Esophagus mucosa (tissue), 1 donor: Measurements from ENCODE around the gene PCDHGC3. TPM values are rescaled to one million over a fixed set of nuclear protein-coding genes. Genes with fewer than 3 reads are reported as not detected.

Experiments used
- ATAC-seq: fragments of 200-7000 bp; cut with Tn5 transposase; one replicate; pipeline ENCODE4 v1.9.1; 2020
- total RNA-seq: library from RNA; stranded (reverse); gene quantifications from one replicate; pipeline ENCODE4 v1.2.4, GENCODE V29; 2023
- donor health status: DM: yes; HTN: yes; CAD: no.

Gene PCDHGC3
- total RNA-seq, 1 donor from 2014 or later, result 38.8 TPM

DNA sequence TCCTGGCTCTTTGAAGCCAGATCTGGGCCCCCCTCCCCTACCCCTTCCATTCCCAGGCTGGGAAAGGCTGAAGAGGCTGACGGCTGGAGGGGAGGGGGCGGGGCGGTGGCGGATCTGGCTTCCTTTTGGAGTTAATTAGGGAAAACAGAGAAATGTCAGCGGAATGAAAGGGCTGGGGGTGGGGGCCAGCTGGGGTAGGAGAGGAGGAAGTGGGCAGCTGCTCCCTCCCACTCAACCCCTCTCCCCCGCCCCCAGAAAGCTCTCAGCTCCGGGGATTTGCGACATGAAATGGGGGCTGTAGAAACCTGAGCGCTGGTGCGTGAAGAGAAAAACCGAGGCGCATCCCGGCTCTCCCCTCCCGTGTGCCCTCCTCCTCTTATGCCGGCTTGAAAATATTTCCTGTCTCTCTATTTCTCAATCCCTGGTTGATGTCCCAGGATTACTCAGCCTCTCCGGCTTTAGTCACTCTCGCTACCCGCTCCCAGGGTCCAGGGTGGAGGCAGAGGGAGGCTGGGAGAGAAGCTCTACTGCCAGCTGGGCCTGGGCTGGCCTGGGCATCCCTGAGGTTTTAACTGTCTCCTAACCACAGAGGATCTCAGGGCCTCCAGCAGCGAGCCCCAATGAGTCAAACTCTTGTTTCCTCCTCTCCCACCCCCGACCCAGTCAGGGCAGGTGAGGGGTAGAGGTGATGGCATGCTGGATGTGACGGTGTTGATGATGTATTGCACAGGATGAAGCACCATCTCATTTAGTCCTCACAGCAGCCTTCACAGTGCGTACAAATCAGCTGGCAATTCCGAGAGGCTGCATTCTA lies 33.2 kb downstream of the PCDHGC3 start:
- no peak for ATAC-seq

DNA sequence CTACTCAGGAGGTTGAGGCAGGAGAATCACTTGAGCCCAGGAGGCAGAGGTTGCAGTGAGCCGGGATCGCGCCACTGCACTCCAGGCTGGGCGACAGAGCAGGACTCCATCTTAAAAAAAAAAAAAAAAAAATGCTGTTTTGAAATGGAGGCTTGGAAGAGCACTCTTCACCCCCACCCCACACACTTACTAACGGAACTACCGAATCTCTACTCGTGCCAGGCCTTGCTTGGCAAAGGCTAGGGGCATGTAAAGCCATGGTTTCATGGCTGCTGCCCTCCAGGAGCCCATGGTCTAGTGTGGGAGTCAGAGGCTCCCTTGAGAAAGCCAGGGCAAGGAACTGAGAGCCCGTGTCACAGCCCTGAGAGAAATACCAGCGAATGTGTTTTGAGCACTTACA lies 34.4 kb downstream of the PCDHGC3 start:
- no peak for ATAC-seq

DNA sequence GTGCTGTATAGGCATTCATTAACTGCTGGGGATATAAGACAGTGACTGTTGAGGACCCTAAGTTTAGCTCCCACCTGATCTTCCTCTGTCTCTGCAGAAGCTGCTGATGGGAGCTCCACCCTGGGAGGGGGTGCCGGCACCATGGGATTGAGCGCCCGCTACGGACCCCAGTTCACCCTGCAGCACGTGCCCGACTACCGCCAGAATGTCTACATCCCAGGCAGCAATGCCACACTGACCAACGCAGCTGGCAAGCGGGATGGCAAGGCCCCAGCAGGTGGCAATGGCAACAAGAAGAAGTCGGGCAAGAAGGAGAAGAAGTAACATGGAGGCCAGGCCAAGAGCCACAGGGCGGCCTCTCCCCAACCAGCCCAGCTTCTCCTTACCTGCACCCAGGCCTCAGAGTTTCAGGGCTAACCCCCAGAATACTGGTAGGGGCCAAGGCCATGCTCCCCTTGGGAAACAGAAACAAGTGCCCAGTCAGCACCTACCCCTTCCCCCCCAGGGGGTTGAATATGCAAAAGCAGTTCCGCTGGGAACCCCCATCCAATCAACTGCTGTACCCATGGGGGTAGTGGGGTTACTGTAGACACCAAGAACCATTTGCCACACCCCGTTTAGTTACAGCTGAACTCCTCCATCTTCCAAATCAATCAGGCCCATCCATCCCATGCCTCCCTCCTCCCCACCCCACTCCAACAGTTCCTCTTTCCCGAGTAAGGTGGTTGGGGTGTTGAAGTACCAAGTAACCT lies 35.3 kb downstream of the PCDHGC3 start:
- no peak for ATAC-seq

DNA sequence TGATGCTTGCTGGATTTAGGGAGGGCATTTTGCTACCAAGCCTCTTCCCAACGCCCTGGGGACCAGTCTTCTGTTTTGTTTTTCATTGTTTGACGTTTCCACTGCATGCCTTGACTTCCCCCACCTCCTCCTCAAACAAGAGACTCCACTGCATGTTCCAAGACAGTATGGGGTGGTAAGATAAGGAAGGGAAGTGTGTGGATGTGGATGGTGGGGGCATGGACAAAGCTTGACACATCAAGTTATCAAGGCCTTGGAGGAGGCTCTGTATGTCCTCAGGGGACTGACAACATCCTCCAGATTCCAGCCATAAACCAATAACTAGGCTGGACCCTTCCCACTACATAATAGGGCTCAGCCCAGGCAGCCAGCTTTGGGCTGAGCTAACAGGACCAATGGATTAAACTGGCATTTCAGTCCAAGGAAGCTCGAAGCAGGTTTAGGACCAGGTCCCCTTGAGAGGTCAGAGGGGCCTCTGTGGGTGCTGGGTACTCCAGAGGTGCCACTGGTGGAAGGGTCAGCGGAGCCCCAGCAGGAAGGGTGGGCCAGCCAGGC lies 36.1 kb downstream of the PCDHGC3 start:
- no peak for ATAC-seq

DNA sequence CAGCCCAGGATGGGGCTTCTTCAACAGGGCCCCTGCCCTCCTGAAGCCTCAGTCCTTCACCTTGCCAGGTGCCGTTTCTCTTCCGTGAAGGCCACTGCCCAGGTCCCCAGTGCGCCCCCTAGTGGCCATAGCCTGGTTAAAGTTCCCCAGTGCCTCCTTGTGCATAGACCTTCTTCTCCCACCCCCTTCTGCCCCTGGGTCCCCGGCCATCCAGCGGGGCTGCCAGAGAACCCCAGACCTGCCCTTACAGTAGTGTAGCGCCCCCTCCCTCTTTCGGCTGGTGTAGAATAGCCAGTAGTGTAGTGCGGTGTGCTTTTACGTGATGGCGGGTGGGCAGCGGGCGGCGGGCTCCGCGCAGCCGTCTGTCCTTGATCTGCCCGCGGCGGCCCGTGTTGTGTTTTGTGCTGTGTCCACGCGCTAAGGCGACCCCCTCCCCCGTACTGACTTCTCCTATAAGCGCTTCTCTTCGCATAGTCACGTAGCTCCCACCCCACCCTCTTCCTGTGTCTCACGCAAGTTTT lies 36.7 kb downstream of the PCDHGC3 start:
- ATAC-seq, result peak; percentile 52

DNA sequence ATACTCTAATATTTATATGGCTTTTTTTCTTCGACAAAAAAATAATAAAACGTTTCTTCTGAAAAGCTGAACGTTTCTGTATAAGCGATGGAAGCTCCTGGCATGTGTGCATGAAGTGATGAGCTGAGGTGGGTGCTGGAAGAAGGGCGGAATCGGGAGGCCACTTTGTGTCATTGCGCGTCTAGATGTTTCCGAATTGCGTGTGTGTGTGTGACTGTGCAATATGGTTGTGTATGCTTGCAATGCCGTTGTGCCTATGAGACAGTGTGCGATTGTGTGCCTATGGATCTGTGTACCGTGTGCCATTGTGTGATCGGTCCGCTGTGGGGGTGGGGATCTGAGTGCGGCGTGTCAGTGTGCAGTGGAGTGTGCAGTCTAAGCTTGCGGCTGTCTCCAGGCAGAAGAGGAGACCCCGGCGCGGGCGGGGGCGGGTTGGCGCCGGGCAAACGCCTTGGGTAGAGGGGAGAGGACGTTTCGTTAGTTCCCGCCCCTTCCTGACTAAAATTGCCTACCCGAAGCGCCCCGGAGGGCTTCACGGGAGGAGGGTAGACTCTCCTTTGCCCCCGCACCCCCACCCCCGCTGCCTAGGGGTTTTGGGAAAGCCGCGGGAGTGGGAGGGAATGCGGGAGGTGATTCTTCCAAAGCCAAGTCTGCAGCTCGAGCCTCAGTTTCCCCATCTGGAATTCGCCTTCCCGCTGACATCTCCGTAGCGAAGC lies 37.3 kb downstream of the PCDHGC3 start:
- ATAC-seq, result peak; percentile 51

DNA sequence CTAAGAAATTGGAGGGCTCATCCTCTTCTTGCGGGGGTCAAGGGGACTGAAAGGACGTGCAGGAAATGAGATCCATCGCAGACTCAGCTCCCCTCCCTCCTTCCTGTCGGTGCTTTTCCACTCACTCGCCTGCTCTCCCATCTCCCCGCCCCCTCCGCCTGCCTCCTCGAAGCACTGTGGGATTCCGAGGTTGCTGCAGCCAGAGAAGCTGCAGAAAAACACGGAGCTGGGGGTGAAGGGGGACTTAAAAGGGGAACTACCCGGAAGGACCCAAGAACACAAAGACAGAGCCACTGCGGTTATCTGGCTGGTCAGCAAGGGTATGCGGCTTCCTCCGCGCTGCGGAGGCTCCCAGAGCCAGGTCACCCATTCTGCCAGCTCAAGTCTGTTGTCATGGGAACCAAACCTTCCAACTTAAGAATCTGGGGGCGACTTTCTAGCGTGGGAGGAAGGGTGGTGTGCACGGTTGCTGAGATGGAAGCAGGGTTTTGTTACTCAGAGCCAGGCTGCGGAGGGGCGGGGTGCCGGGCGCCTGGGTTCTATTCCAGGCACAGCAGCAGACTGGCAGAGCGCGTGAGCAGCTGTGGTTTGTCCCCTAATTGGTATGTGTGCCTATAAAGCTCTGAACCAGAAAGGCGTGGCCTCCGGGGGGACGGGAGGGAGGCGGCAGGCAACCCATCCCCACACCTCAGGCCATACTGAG lies 38.0 kb downstream of the PCDHGC3 start:
- ATAC-seq, result peak; percentile 46

DNA sequence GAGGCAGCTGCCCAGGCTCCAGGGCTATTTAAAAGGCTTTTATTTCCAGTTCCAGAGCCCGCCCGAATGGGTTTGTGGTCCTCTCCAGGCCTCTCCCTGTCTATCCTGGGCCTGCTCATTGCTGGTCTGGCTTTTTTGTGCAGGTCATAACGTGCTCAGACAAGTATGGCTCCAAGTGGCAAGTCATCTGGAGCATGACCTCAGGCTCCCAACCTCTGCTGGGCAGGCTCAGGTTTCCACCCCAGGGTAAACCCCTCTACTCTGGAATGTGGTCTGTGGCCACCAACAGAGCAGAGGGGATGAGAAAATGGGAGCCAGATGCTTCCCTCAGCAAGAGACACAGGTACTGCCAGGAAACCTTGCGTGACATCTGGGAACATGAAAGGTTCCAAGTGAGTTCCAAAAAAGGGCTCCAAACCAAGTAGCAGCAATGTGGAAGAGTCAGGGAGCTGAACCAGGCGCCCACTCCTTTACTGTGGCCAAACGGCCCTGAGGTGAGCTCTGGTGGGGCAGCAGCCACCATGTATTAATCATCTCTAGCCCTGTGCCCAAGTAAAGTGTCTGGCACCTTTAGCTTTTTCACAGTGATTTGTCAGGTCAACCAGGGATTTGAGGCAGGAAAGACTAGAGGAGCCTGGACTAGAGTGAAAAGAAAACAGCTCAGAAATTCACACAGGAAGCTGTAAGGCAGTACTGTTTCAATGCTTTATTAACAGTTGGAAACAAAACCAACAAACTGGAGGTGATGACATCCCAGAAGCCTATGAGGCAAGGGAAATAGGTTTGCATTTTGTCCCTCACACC lies 38.8 kb downstream of the PCDHGC3 start:
- ATAC-seq, result peak; percentile 75

DNA sequence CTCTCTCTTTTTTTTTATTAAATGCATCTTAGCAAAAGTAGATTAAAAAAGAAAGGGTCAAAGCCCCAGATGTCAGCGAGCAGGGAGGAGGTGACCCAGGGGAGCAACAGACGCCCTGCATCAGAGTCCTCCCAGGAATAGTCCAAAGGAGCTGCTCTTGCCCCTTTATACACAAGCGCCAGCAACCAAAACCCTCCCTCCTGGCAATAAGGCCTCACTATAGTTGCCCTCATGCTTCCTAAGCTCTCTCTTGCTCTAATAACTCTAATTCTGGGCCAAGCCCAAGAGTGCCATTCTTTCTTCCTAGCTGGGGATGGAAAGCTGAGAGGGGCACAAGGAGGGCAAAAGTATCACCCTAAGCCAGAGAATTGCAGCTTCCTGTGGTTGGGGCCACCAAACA lies 39.4 kb downstream of the PCDHGC3 start:
- ATAC-seq, result no peak

DNA sequence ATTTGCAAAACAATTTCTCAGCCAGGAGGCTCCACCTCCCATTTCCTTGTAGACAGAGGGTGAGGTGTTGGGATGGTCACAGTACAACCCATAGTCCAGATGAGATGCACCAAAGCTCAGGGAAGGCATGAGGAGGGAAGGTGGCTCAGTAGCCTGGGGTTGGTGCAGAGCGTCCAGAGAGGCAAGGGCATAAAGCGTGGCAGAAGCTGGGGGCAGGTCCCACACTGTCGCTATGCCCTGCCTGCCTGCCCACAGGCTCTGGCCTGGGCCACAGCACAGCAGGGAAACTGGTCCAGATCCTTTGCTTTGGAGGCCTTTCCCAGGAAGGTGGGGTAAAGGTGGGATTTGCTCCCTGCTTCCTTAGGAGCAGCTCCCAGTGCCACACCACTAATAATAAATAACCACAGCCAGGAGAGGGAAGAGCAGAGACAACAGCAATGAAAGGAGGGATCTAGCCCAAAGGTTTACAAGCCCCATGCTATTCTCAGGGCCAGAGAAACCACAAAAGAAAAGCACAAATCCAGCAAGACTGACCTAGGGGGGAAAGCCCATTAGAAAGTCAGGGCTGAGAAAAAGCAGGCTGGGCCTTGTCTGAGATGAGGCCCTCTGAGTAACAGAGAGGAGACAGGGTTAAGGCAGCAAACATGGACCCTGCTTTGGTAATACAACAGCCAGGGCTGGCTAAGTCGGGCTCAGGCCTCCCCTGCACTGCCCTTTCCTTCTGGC lies 40.3 kb downstream of the PCDHGC3 start:
- ATAC-seq, result no peak

DNA sequence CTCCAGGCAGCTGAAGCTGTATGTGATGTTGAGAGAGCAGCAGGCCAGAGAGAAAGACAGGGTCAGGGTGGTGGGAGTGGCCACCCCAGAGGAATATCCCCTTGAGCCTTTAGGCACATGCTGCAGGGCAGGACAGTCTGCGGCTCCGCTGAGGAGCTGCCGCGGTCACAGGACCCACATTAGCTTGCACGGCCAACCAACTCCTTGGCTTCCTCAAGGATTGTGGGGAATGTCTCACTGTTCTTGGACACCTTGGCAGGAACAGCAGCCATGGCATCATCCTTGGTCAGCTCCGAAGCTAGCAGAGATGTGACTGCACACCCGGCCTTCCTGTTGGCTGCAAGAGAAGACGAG lies 40.9 kb downstream of the PCDHGC3 start:
- ATAC-seq, result no peak

DNA sequence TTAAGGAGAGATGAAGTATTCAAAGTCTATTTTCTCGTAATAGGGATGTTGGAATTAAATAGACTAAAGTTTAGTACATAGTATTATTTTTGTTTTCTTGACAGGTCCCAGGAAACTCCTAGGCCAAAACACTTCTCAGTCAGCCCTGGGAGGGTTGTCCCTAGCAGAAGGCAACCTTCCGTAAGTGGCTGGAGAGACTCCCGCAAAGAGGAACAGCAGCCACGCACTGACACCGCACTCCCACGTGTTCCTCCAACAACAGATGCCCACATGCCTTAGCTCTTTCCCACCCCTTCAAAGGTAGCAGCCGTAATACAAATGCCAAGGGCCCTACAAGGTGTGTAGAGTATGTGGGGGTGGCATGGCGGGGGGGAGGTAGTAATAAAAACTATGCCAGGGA lies 41.5 kb downstream of the PCDHGC3 start:
- no peak for ATAC-seq

DNA sequence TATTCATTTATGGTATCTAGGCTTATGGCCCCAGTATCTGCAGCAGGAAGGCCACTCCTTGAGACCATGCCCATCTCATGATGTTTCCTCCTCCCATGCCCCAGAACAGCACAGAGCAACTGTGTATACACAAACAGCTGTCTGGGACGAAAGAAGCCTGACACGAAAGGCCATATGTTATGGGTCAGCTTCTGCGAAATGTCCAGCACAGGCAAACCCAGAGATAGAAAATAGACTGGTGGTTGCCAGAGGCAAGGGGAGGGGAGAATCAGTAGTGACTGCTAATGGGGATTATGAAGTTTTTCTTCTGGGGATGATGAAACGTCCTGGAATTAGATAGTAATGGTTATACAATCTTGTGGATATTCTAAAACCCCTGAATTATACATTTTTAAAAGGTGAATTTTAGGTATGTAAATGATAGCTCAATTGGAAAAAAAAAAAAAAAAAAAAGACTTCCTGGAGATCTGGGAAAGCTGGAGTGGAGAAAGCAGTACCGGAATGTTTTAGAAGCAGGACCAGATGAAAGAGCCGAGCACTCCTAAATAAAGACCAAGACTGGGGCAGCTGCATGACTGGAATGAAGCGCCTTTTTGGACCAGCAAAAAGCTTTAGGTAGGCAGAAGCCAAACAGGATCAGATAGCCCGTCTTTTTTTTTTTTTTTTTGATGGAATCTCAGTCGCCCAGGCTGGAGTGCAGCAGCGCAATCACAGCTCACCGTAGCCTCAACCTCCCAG lies 42.3 kb downstream of the PCDHGC3 start:
- ATAC-seq, result no peak

DNA sequence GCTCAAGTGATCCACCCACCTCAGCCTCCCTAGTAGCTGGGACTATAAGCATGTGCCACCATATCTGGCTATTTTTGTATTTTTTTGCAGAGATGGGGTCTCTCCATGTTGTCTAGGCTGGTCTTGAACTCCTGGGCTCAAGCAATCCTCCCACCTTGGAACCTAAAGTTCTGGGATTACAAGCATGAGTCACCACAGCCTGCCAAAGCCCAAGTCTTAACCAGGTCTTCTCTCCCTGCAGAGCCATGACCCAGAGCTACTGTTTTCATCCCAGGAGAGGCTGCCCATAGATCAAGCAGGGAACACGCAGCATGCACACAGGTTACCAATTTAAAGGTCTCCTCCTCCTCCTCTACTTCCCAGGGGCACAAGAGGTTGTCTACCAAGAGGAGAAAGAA lies 42.9 kb downstream of the PCDHGC3 start:
- no peak for ATAC-seq

DNA sequence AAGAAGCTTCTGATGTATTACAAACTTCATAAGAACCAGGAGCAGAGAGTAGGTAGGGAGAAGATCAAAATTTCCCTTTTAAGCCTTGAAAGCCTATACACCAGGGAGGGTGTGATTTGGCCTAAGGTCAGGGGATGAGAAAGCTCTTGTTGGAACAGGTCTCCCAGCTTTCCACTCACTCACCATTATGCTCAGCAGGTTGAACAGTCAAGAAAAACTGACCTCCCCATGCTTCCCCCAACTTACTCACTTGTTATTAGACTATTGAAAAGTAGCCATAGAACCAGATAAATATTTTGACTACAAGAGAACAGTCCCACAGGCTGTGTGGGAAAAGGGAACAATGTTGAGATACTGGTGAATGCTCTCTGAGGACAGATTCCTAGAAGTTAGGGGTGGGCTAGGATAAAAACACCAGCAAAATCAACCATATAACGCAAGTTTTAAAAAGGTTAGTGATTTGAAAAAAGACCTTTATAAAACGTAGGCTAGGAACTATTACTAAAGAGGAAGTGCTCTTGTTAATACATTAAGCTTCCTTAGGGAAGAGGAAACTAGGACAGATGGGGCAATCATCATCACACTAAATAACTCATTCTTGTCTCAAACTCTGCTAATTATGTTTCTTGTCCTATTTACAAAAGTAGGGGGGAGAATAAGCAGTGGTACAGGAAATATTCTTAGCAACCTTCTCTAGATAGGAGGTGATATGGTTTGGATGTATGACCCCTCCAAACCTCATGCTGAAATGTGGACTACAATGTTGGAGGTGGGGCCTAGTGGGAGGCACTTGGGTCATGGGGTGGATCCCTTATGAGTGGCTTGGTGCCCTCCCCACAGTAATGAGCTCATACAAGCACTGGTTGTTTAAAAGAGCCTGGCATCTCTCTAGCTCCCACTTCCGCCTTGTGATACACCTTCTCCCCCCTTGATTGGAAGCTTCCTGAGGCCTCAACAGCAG lies 44.1 kb downstream of the PCDHGC3 start:
- peak; percentile 67 for ATAC-seq

DNA sequence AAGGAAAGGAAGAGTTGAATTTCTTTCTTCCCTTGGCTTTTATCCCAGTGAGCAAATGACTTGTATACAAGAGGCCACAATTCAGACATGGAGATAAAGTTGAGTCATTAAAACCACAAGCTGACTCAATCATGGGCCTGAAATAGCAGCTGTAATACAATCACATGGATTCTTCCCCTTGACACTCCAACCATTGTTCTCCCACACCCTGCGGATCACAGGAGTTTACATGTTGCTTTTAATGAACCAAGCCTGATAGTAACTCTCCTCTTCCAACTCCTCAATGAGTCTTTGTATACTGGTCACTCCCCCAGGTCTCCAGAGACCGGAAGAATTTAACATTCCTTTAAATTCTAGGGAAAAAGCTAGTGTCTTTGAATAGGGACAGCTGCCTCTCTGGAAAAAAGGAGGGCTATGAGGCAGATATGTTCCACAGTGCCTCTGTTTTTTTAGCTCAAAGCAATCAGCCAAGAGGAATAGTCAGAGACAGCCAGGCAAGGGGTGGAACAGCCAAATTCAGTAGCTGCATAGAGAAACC lies 45.5 kb downstream of the PCDHGC3 start:
- ATAC-seq, result peak; percentile 85

DNA sequence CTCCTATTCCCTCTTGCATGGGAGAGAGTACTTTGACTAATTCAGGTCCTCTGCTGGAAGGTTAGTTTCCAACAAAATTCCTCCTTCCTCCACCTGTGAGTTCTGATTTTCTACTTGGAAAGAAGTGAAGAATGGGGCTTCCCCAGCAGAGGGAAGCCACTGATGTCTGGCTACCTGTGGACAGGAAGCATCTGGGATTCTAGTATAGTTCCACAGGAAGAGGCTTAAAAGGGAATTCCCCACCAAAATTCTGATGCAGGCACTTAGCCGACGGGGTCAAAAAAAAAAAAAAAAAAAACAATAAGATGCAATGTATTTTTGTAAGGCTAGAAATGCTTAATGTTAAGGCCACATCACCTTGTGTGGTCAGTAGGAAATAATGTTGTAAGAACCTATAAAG lies 46.5 kb downstream of the PCDHGC3 start:
- ATAC-seq, result no peak

DNA sequence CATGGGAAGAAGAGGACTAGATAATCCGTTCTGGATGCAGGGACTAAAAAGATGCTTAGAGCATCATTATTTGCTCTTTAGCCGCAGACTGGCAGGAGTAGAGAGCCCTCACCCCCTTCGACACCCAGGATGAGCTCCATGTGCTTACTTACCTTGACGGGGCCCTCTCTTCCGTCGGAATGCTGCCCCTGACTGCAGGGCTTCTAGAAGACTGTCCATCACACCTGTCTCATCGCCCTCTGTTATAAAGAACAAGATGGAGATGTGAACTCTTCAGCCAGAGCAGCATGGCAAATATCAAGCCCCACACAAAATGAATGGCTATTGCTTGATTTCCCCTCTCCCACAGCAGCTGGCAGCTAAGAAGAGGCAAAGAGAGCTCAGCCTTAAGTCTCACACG lies 48.2 kb downstream of the PCDHGC3 start:
- no peak for ATAC-seq
